MCF 10A (cell line): ENCODE measurements around the gene PSMB3. TPM values are rescaled to one million over a fixed set of nuclear protein-coding genes. Genes with fewer than 3 reads are reported as not detected.

Source experiments
- Bru-seq: library from RNA; stranded (reverse); fragments of 400-500 nt; gene quantifications from one replicate; lab custom pipeline; 2021; lab: Mats Ljungman, UMichigan
- BruChase-seq, 2 experiments: library from RNA; stranded (reverse); fragments of 400-500 nt; gene quantifications; one replicate each; lab custom pipeline; 2021; lab: Mats Ljungman, UMichigan
- BruUV-seq: library from RNA; stranded (reverse); fragments of 400-500 nt; replicated peaks from 2 replicates; lab custom pipeline; 2021; lab: Mats Ljungman, UMichigan
- CTCF ChIA-PET: fragments of 300-600 bp; sonication (Branson Sonifier 250); formaldehyde crosslinking; extraction: SDS; loops from one replicate; lab custom pipeline; 2021; ENCODE audit warnings: antibody characterized with exemption, inconsistent platforms; lab: Yijun Ruan, JAX
- POLR2A ChIA-PET: fragments of 300-600, 350-650 bp; sonication (Branson Sonifier 250); formaldehyde crosslinking; extraction: SDS; loops from one replicate; lab custom pipeline; 2020; ENCODE audit warnings: antibody characterized with exemption, inconsistent platforms; lab: Yijun Ruan, JAX
- DNase-seq: peaks from one replicate; pipeline ENCODE4 v3.0.0-alpha.2; 2018; ENCODE audit not compliant: unreplicated experiment
- H3K27ac Mint-ChIP-seq: one replicate; pipeline ENCODE4 v1.8.0; 2022; ENCODE audit warnings: mild to moderate bottlenecking, low read depth, mixed read lengths; ENCODE audit not compliant: unreplicated experiment
- H3K27me3 Mint-ChIP-seq: one replicate; pipeline ENCODE4 v1.8.0; 2022; ENCODE audit warnings: mixed read lengths; ENCODE audit not compliant: insufficient read depth, unreplicated experiment
- H3K36me3 Mint-ChIP-seq: one replicate; pipeline ENCODE4 v1.8.0; 2022; ENCODE audit warnings: mild to moderate bottlenecking, moderate library complexity, mixed read lengths; ENCODE audit not compliant: insufficient read depth, unreplicated experiment
- H3K4me1 Mint-ChIP-seq: one replicate; pipeline ENCODE4 v1.8.0; 2022; ENCODE audit warnings: mixed read lengths; ENCODE audit not compliant: insufficient read depth, unreplicated experiment
- H3K4me3 Mint-ChIP-seq: one replicate; pipeline ENCODE4 v1.8.0; 2022; ENCODE audit warnings: mild to moderate bottlenecking, moderate library complexity, mixed read lengths; ENCODE audit not compliant: unreplicated experiment
- H3K9me3 Mint-ChIP-seq: one replicate; pipeline ENCODE4 v1.8.0; 2022; ENCODE audit warnings: mixed read lengths; ENCODE audit not compliant: unreplicated experiment
- intact Hi-C: fragments of 100-400 bp; cut with micrococcal nuclease; formaldehyde crosslinking; loops from 2 replicates; pipeline ENCODE4 v1.14.1; 2022
- long read RNA-seq: library from polyadenylated mRNA; stranded (forward); transcript quantifications from one replicate; pipeline ENCODE4 v2.0.0, GENCODE V29; 2022
- total RNA-seq: library from RNA; stranded (reverse); gene quantifications from 2 replicates; pipeline ENCODE4 v1.2.3, GENCODE V29; 2022
- TF ChIP-seq, protein P1 (sequence below): fragments of 200-600 bp; IDR thresholded peaks from one replicate; pipeline ENCODE4 v1.8.0; 2022; ENCODE audit warnings: antibody characterized with exemption, mild to moderate bottlenecking; ENCODE audit not compliant: unreplicated experiment

PSMB3 gene
- total RNA-seq (124 and 145 TPM in 2 replicates), Bru-seq, nascent RNA (percentile 75 among the genes with signal in this experiment), BruChase-seq, experiment 1, labeled RNA remaining after a 6-hour chase (percentile 81 among the genes with signal in this experiment), BruChase-seq, experiment 2, labeled RNA remaining after a 2-hour chase (percentile 72 among the genes with signal in this experiment)
- long read RNA-seq, transcript PSMB3-210 (2 exons, 562 nt): minor isoform, 19 of 191 reads
- long read RNA-seq, transcript PSMB3-212 (5 exons, 552 nt): minor isoform, 10 of 191 reads
- long read RNA-seq, transcript PSMB3-211 (6 exons, 773 nt): major isoform, 156 of 191 reads
- long read RNA-seq, partial matches to known transcripts: 3 of 191 reads
- long read RNA-seq, other reads (novel, unspliced or antisense): 1 of 191 reads

DNA sequence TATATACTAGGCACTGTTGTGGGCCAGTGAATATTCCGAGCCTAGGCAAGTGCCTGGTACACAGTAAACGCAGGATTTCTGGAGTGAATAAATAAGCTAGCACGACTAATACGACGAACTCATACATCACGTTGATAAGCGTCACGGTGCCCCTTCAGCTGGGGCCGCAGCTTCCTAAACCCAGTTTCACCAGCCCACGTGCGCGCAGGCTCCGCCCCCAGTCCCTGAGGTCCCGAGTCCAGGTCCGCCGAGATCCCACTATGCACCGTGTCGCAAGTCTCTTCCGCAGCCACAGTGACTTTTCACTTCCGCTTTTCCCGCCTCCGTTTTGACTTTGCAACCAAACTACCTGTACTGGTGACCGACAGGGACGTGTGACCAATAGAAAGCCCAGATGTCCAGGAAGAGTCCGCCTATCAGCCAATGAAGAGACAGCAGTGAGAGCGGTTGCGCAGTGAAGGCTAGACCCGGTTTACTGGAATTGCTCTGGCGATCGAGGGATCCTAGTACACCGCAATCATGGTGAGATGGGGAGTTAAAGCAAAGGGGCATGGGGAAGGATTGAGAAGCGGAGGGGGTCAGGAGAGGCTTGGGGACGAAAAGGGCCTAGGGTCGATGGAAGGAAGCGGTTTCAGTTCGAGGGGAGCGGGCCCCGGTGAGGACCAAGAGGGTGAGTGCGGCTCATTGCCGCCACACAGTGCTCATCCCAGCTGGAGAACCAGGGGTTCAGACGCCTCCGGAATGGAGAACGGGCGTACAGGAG is at the start of gene PSMB3:
PSMB3 (plus strand) TSS at position 434 of the 763 bp plus-strand sequence; CDS start at position 520, 86 bp downstream.
- H3K9me3 Mint-ChIP-seq: no peaks in the 10 kb centered on the region
- peak within 1 kb of the TSS; percentile 98 for H3K27ac Mint-ChIP-seq
- intact Hi-C loops: loop anchor here (10.0 kb wide), 1 partner anchor 48 kb away; the partner anchor contains the start of gene MLLT6
- POLR2A ChIA-PET: interaction anchor here (0.6 to 4.4 kb wide), 27 partner anchors 9 to 709 kb away, joined by 3 to 46 read pairs (median 4); partner anchors contain the start of genes CDK12, CISD3, CWC25 and LASP1
- no TSS peak for BruUV-seq
- H3K4me1 Mint-ChIP-seq: peaks cover 28% of the 10 kb centered on the region
- H3K36me3 Mint-ChIP-seq: peaks cover 60% of the 10 kb centered on the region
- peak; percentile 99 for DNase-seq
- H3K27me3 Mint-ChIP-seq: no peaks in the 10 kb centered on the region
- CTCF ChIA-PET: interaction anchor here (0.6 to 1.6 kb wide), 3 partner anchors 18 to 431 kb away, joined by 3 to 4 read pairs (median 3); no protein-coding TSS in a partner anchor
- H3K4me3 Mint-ChIP-seq: peak within 1 kb of the TSS; percentile 96
- TF ChIP-seq, protein P1, sequence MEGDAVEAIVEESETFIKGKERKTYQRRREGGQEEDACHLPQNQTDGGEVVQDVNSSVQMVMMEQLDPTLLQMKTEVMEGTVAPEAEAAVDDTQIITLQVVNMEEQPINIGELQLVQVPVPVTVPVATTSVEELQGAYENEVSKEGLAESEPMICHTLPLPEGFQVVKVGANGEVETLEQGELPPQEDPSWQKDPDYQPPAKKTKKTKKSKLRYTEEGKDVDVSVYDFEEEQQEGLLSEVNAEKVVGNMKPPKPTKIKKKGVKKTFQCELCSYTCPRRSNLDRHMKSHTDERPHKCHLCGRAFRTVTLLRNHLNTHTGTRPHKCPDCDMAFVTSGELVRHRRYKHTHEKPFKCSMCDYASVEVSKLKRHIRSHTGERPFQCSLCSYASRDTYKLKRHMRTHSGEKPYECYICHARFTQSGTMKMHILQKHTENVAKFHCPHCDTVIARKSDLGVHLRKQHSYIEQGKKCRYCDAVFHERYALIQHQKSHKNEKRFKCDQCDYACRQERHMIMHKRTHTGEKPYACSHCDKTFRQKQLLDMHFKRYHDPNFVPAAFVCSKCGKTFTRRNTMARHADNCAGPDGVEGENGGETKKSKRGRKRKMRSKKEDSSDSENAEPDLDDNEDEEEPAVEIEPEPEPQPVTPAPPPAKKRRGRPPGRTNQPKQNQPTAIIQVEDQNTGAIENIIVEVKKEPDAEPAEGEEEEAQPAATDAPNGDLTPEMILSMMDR: no peak

DNA sequence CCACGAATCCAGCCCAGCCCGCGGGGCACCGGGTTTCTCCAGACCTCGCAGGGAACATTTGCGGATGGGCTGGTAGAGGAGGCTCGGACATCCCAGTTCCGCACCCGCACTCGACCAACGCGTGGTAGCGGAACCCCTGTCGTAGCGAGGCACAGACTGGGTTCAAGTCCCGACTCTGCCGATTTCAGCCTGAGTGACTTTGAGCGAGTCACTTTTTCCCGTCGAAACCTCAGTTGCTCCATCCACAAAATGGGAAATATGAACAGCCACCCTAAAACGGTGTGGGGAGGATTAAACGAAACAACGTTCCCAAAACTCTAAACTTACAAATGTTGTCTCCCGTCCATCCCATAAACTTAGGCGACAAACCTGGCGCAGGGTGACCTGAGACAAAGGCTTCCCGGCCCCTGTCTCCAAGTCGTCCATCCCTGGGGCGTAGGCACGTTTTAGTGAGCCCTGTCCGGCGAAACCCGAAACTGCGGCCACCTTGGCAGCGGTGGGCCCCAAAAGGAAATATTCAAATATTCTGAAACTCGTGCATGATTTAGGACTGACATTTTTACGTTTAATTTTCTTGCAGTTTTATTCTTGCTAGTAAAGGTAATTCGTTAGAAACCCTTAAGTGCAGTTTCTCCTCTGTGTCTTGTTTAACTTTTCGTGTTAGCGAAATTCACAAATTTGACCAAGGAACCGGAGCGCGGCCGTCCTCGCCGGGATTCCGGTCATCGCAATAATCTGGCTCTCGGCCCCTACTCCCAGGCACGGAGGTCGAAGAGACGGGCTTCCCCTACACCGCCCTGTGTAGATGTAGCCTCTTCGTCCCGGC is 49.4 kb upstream of the PSMB3 start:
- peak overlapping the region; percentile 99 for H3K4me3 Mint-ChIP-seq
- peak overlapping the region; percentile 90 for H3K27ac Mint-ChIP-seq
- CTCF ChIA-PET: interaction anchor here (0.6 kb wide), 1 partner anchor 1026 kb away, joined by 3 read pairs; no protein-coding TSS in a partner anchor
- POLR2A ChIA-PET: interaction anchor here (0.6 to 4.6 kb wide), 11 partner anchors 25 to 698 kb away, joined by 3 to 39 read pairs (median 4); partner anchors contain the start of genes CISD3, EPOP, FBXL20 and PSMB3
- peaks cover 17% of the 10 kb centered on the region for H3K4me1 Mint-ChIP-seq
- intact Hi-C loops: loop anchor here (2.0 to 10.0 kb wide), 2 partner anchors 26 to 52 kb away; partner anchors contain the start of gene PSMB3
- H3K9me3 Mint-ChIP-seq: no peaks in the 10 kb centered on the region
- TF ChIP-seq, protein P1: no peak
- peaks cover 2% of the 10 kb centered on the region for H3K27me3 Mint-ChIP-seq
- BruUV-seq: no TSS peak
- H3K36me3 Mint-ChIP-seq: peaks cover 22% of the 10 kb centered on the region
- peak; percentile 36 for DNase-seq

DNA sequence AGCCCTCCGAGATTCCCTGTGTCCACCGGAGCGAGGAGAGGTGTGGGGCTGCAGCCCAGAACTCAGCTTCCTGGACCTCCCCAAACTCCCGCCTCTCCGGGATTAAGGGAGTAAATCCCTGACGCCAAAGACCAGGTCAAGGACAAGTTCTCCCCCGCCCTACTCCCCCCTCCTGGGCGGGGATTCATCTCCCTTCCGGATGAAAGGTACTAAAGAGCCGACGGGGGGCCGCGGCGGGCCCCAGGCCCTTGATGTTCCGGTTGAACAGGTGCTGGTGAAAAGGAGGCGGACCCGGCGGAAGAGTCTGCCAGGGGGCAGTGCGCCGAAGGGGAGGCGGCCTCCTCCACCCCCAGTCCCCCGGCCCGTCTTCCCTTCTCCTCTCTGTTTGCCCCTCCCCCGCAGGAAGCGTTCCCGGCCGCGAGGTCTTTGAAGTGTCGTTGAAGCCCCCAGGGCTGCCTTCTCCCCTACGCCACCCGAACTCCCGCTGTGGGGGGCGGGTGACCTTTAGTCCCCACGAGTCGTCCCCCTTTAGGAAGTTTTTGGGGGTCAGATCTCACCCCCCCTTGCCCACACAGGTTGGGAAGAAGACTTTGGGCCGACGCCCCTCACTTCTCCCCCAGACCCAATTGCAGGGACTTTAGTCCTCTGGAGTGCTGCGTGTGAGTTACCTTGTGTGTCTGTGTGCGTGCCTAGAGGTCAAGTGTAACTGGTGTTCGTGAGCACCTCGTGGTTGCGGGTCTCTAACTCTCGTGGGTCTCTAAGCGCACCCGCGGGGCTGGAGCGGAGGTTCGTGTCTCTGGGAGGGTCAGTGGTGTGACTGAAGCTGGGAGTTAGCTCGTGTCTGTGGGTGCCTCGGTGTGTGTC is 48.6 kb upstream of the PSMB3 start:
- peak overlapping the region; percentile 90 for H3K27ac Mint-ChIP-seq
- no peaks in the 10 kb centered on the region for H3K27me3 Mint-ChIP-seq
- peak overlapping the region; percentile 99 for H3K4me3 Mint-ChIP-seq
- POLR2A ChIA-PET: interaction anchor here (0.6 to 4.6 kb wide), 17 partner anchors 10 to 1058 kb away, joined by 3 to 39 read pairs (median 4); partner anchors contain the start of genes CISD3, EPOP, LASP1 and PSMB3
- H3K4me1 Mint-ChIP-seq: peaks cover 17% of the 10 kb centered on the region
- TF ChIP-seq, protein P1: no peak
- intact Hi-C loops: loop anchor here (2.0 to 10.0 kb wide), 2 partner anchors 27 to 51 kb away; partner anchors contain the start of gene PSMB3
- peak; percentile 95 for DNase-seq
- CTCF ChIA-PET: interaction anchor here (0.6 to 1.5 kb wide), 4 partner anchors 21 to 28 kb away, joined by 3 to 5 read pairs (median 4); no protein-coding TSS in a partner anchor
- peaks cover 22% of the 10 kb centered on the region for H3K36me3 Mint-ChIP-seq
- BruUV-seq: TSS peak; percentile 35
- no peaks in the 10 kb centered on the region for H3K9me3 Mint-ChIP-seq
